Mammary epithelial cell (primary cell): ENCODE measurements around the gene HS3ST3A1.

Source experiments
- EZH2 ChIP-seq: IDR thresholded peaks from 2 replicates; pipeline ENCODE4 v1.6.1; 2012; ENCODE audit warnings: low read length, inconsistent platforms, borderline replicate concordance
- TF ChIP-seq, protein P1 (sequence below), 2 donors: IDR thresholded peaks in 1 of 2; conservative IDR thresholded peaks in 1 of 2; 2 replicates each; pipeline ENCODE4 v1.5.1; 2011 to 2012; ENCODE audit warnings: inconsistent platforms in 2 of 2, low read length in 2 of 2, mild to moderate bottlenecking in 2 of 2, control low read depth in 1 of 2, low read depth in 1 of 2; ENCODE audit not compliant: insufficient read depth in 1 of 2; ENCODE audit errors: extremely low read depth in 1 of 2

DNA sequence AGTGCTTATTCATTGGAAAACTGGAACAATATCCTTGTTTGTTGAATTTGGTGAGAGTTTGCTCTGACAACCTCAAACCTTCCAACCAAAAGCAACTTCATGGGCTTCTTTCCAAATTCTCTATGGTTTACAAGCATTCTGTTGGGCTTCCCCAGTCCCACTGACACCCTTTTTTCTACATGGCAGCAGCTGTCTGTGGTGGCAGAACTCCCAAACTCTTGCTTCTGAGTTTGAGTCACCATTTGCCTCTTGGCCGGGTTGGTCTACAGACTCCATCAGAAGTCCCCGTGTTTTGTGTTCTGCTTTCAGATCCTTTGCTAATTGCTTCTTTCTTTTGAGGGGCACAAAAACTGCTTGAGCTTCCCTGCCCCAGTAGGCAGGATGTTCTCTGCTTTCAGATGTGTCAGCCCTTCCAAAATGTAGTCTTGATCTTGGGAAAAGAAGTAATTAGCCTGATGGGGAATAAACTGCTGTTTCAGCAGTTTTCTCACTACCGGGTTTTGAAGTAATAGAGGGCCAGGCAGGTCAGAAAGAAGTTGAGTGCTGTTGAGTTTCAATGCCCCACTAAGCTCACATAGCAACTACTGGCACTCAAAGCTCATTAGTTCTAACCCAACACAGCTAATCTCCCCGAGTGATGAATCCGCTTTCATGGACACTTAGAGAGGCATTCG is 80.7 kb downstream of the HS3ST3A1 start:
- TF ChIP-seq, protein P1, sequence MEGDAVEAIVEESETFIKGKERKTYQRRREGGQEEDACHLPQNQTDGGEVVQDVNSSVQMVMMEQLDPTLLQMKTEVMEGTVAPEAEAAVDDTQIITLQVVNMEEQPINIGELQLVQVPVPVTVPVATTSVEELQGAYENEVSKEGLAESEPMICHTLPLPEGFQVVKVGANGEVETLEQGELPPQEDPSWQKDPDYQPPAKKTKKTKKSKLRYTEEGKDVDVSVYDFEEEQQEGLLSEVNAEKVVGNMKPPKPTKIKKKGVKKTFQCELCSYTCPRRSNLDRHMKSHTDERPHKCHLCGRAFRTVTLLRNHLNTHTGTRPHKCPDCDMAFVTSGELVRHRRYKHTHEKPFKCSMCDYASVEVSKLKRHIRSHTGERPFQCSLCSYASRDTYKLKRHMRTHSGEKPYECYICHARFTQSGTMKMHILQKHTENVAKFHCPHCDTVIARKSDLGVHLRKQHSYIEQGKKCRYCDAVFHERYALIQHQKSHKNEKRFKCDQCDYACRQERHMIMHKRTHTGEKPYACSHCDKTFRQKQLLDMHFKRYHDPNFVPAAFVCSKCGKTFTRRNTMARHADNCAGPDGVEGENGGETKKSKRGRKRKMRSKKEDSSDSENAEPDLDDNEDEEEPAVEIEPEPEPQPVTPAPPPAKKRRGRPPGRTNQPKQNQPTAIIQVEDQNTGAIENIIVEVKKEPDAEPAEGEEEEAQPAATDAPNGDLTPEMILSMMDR (conservative IDR thresholded peaks at IDR 0.05 in 1 of 2, IDR thresholded peaks at IDR 0.05 in 1 of 2; ENCODE audit: extremely low read depth in 1 of 2, insufficient read depth in 1 of 2, low read depth in 1 of 2, low read length in 2 of 2): no peak
- no peak for TF ChIP-seq EZH2
